GM19328 (cell line): ENCODE results near the gene FAM98A.

Experiments used
- ATAC-seq: cut with Tn5 transposase; IDR thresholded peaks from one replicate; pipeline ENCODE4 v1.9.1; 2021; ENCODE audit warnings: mild to moderate bottlenecking, moderate library complexity; ENCODE audit not compliant: unreplicated experiment

FAM98A gene

GRCh38 chr2:33598561-33599174 is 431 bp downstream of the FAM98A start:
- ATAC-seq: peak; percentile 37

GRCh38 chr2:33597026-33597425 is 2.1 kb downstream of the FAM98A start:
- ATAC-seq: no peak

GRCh38 chr2:33595385-33595784 is 3.7 kb downstream of the FAM98A start:
- no peak for ATAC-seq

GRCh38 chr2:33589444-33589843 is 9.7 kb downstream of the FAM98A start:
- no peak for ATAC-seq

- no peak for ATAC-seq
Observed at GRCh38 chr2:33588232-33588631, 10.9 kb downstream of the FAM98A start.

- no peak for ATAC-seq
Observed at GRCh38 chr2:33586766-33587165, 12.3 kb downstream of the FAM98A start.

GRCh38 chr2:33583194-33583938 is 15.7 kb downstream of the FAM98A start:
- no peak for ATAC-seq

- ATAC-seq: no peak
Observed at GRCh38 chr2:33581872-33582271, 17.2 kb downstream of the FAM98A start.

- ATAC-seq: no peak
Observed at GRCh38 chr2:33579227-33579626, 19.9 kb downstream of the FAM98A start.

- ATAC-seq: no peak
Observed at GRCh38 chr2:33577668-33578067, 21.4 kb downstream of the FAM98A start.

GRCh38 chr2:33577084-33577483 is 22.0 kb downstream of the FAM98A start:
- no peak for ATAC-seq

GRCh38 chr2:33573657-33574056 is 25.4 kb downstream of the FAM98A start:
- ATAC-seq: no peak

GRCh38 chr2:33570681-33571080 is 28.4 kb downstream of the FAM98A start:
- ATAC-seq: no peak

- ATAC-seq: no peak
Observed at GRCh38 chr2:33561872-33562271, 37.2 kb downstream of the FAM98A start.

GRCh38 chr2:33560017-33560416 is 39.1 kb downstream of the FAM98A start:
- no peak for ATAC-seq

GRCh38 chr2:33559328-33559727 is 39.8 kb downstream of the FAM98A start:
- ATAC-seq: no peak

GRCh38 chr2:33555681-33556080 is 43.4 kb downstream of the FAM98A start:
- ATAC-seq: no peak

GRCh38 chr2:33552758-33553461 is 46.2 kb downstream of the FAM98A start:
- ATAC-seq: no peak

- no peak for ATAC-seq
Observed at GRCh38 chr2:33550206-33550605, 48.9 kb downstream of the FAM98A start.

- ATAC-seq: no peak
Observed at GRCh38 chr2:33541243-33541642, 57.9 kb downstream of the FAM98A start.

GRCh38 chr2:33535421-33535820 is 63.7 kb downstream of the FAM98A start:
- no peak for ATAC-seq
